ENCODE results near the gene TFAP2E. TPM values are rescaled to one million over a fixed set of nuclear protein-coding genes. Genes with fewer than 3 reads are reported as not detected.
A peak's percentile ranks its signal among the peaks of the same experiment; 100 is the strongest.
"Not testable (repeated sequence)": the region's sequence is repeated elsewhere in the genome, so short reads cannot be mapped to it uniquely, and the experiment has no call there.

Gene TFAP2E
- total and polyA plus RNA-seq, 5 donors: 0.17 to 0.34 (median 0.29) TPM

DNA sequence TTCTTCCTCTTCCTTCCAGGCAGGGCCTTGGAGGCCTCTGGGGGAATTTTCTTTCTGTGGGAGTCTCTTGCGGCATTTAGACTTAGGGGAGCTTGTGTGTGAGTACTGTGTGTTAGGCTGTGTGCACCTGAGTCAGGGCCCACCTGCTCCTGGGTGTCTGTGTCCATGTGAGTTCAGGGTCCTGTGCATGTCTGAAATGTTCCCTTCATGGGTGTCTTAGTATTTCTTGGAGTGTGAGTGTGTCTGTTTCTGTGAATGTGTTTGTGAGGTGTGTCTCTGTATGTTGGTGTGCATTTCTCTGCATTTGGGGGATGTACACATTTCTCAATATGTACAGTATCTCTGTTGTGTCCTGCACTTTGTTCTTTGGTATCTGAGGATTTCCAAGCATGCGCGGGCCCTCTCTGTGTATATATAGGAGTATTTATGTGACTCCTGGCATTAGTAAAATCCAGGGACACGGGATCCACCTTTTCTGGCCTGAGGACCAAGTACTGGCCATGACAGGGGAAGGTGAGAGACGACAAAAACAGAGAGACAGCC, 2.4 kb downstream of the TFAP2E start:
- Histone ChIP-seq H3K9me3 (ENCODE audit: control insufficient read depth, low read length) (no peaks in the 10 kb centered on the region), H3K4me3 (ENCODE audit: low read length) (no peak overlapping the region), H3K27ac (ENCODE audit: low read length) (no peak overlapping the region), H3K4me1 (ENCODE audit: control insufficient read depth, insufficient read depth, low read length) (peaks cover 4% of the 10 kb centered on the region), H3K27me3 (ENCODE audit: control insufficient read depth, insufficient read depth) (no peaks in the 10 kb centered on the region)
- intact Hi-C loops (cut with DNase I): loop anchor here in 1 of 4 donors (10.0 kb wide), 1 partner anchor 199 kb away; no protein-coding TSS in a partner anchor
- ATAC-seq: no peak
- WGBS: 93% methylated on average over 5 of the region's 5 CpGs
- no peak for DNase-seq

DNA sequence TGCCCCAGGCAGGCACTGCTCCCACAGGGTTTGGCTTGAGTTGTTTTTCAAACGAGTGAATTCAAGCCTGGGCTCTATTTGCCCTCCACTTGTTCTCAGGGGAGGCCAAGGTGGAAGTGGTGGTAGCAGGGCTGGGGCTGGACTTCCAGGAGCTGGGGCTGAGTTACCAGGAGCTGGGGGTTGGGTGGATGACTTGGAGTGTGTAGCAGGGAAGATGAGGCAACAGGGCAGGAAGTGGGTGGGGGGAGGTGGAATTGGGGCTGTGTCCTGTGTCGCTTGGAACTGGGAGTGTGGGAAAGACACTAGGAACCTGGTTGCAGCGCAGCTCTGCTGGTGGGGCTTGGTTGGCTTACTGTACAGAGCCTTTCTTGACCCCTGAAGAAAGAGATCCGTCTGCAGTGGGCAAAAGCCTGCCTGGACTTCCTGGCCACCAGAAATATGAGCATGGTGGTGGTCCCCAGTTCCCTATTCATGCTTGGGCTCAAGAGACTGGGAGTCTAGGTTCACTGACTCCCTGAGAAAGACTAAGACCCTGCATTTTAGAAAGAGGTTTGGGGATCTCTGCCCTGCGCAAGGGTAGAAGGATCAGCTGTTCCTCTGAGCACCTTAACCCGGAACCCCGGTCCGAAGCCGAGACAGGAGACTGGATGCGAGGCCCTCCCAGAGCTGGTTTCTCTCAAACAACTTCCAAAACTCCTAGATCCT, 3.1 kb downstream of the TFAP2E start:
- intact Hi-C loops (cut with DNase I): loop anchor here in 1 of 4 donors (10.0 kb wide), 1 partner anchor 199 kb away; no protein-coding TSS in a partner anchor
- Histone ChIP-seq H3K9me3 (ENCODE audit: control insufficient read depth, low read length) (no peaks in the 10 kb centered on the region), H3K27ac (ENCODE audit: low read length) (no peak overlapping the region), H3K4me3 (ENCODE audit: low read length) (no peak overlapping the region), H3K27me3 (ENCODE audit: control insufficient read depth, insufficient read depth) (no peaks in the 10 kb centered on the region), H3K4me1 (ENCODE audit: control insufficient read depth, insufficient read depth, low read length) (peaks cover 4% of the 10 kb centered on the region)
- 55% methylated on average over 10 of the region's 10 CpGs for WGBS
- ATAC-seq (no peak), DNase-seq (no peak)

GRCh38 chr1:35576766-35577070, 3.6 kb downstream of the TFAP2E start:
- H3K9me3 ChIP-seq (ENCODE audit: control insufficient read depth, low read length); H3K27me3 ChIP-seq (ENCODE audit: control insufficient read depth, insufficient read depth); DNase-seq; ATAC-seq; H3K27ac ChIP-seq (ENCODE audit: low read length); H3K4me1 ChIP-seq (ENCODE audit: control insufficient read depth, insufficient read depth, low read length): not testable (repeated sequence)
- intact Hi-C loops (cut with DNase I): loop anchor here in 1 of 4 donors (10.0 kb wide), 1 partner anchor 198 kb away; no protein-coding TSS in a partner anchor
- 8% methylated on average over 37 of the region's 37 CpGs for WGBS
- H3K4me3 ChIP-seq (ENCODE audit: low read length): peak overlapping the region; percentile 55

DNA sequence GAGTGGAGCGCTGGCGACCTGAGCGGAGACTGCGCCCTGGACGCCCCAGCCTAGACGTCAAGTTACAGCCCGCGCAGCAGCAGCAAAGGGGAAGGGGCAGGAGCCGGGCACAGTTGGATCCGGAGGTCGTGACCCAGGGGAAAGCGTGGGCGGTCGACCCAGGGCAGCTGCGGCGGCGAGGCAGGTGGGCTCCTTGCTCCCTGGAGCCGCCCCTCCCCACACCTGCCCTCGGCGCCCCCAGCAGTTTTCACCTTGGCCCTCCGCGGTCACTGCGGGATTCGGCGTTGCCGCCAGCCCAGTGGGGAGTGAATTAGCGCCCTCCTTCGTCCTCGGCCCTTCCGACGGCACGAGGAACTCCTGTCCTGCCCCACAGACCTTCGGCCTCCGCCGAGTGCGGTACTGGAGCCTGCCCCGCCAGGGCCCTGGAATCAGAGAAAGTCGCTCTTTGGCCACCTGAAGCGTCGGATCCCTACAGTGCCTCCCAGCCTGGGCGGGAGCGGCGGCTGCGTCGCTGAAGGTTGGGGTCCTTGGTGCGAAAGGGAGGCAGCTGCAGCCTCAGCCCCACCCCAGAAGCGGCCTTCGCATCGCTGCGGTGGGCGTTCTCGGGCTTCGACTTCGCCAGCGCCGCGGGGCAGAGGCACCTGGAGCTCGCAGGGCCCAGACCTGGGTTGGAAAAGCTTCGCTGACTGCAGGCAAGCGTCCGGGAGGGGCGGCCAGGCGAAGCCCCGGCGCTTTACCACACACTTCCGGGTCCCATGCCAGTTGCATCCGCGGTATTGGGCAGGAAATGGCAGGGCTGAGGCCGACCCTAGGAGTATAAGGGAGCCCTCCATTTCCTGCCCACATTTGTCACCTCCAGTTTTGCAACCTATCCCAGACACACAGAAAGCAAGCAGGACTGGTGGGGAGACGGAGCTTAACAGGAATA, 4.2 kb downstream of the TFAP2E start:
- DNase-seq: peak; percentile 49 to 80 (median 76)
- H3K27ac ChIP-seq (ENCODE audit: low read length): no peak overlapping the region
- no peaks in the 10 kb centered on the region for H3K9me3 ChIP-seq (ENCODE audit: control insufficient read depth, low read length)
- peaks cover 4% of the 10 kb centered on the region for H3K4me1 ChIP-seq (ENCODE audit: control insufficient read depth, insufficient read depth, low read length)
- ATAC-seq: peak; percentile 47 to 66
- no peaks in the 10 kb centered on the region for H3K27me3 ChIP-seq (ENCODE audit: control insufficient read depth, insufficient read depth)
- peak overlapping the region; percentile 55 for H3K4me3 ChIP-seq (ENCODE audit: low read length)
- intact Hi-C loops (cut with DNase I): loop anchor here in 1 of 4 donors (10.0 kb wide), 1 partner anchor 197 kb away; no protein-coding TSS in a partner anchor
- WGBS: 3% methylated on average over 70 of the region's 70 CpGs

DNA sequence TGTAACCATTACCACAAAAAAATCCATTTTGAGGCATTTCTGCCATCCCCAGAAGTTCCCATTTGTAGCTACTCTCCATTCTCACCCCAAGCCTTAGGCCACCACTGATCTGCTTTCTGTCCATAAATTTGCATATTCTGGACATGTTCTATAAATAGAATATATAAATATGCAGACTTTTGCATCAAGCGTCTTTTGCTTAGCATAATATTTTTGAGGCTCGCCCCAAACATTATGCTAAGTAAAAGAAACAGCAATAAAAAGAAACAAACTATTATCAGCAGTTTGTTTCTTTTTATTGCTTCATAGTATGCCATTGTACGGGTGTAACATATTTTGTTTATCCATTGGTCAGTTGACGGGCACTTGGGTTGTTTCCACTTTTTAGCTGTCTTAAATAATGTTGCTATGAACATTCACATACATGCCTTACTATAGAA, 7.9 kb downstream of the TFAP2E start:
- ATAC-seq (no peak), DNase-seq (no peak)
- Histone ChIP-seq H3K9me3 (ENCODE audit: control insufficient read depth, low read length) (no peaks in the 10 kb centered on the region), H3K27ac (ENCODE audit: low read length) (no peak overlapping the region), H3K4me3 (ENCODE audit: low read length) (no peak overlapping the region), H3K4me1 (ENCODE audit: control insufficient read depth, insufficient read depth, low read length) (peaks cover 4% of the 10 kb centered on the region), H3K27me3 (ENCODE audit: control insufficient read depth, insufficient read depth) (no peaks in the 10 kb centered on the region)
- whole genome bisulfite sequencing: 75% methylated on average over 4 of the region's 4 CpGs
- intact Hi-C loops (cut with DNase I): no loop called here

DNA sequence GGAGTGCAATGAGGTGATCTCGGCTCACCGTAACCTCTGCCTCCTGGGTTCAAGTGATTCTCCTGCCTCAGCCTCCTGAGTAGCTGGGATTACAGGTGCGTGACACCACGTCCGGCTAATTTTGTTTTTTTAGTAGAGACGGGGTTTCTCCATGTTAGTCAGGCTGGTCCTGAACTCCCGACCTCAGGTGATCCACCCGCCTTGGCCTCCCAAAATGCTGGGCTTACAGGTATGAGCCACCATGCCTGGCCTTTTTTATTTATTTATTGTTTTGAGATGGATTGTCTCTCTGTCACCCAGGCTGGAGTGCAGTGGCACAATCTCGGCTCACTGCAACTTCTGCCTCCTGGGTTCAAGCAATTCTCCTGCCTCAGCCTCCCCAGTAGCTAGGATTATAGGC, 8.5 kb downstream of the TFAP2E start:
- 96% methylated on average over 9 of the region's 9 CpGs for WGBS
- H3K4me1 ChIP-seq (ENCODE audit: control insufficient read depth, insufficient read depth, low read length); H3K4me3 ChIP-seq (ENCODE audit: low read length); ATAC-seq; intact Hi-C loops (cut with DNase I); H3K27ac ChIP-seq (ENCODE audit: low read length); DNase-seq; H3K9me3 ChIP-seq (ENCODE audit: control insufficient read depth, low read length); H3K27me3 ChIP-seq (ENCODE audit: control insufficient read depth, insufficient read depth): not testable (repeated sequence)

DNA sequence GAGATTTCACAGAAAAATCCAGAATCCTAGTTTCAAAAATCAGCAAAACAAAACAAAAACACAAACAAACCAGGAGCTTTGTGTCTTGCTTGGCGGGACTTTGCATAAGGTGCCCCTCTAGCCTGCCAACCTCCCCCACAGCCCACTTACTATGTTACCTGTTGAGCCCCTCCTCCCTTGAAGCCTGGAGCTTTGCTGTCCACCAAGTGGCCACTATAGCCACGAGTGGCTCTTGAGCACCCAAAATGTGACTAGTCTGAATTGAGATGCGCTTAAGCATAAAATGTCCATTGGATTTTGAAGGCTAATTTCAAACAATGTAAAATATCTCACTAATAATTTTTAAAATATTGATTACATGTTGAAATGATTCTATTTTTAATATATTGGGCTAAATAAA, 12.2 kb downstream of the TFAP2E start:
- H3K4me1 ChIP-seq (ENCODE audit: control insufficient read depth, insufficient read depth, low read length): no peaks in the 10 kb centered on the region
- H3K27ac ChIP-seq (ENCODE audit: low read length): no peak overlapping the region
- DNase-seq: no peak
- intact Hi-C loops (cut with DNase I): no loop called here
- WGBS: 89% methylated on average over 3 of the region's 3 CpGs
- no peak for ATAC-seq
- H3K9me3 ChIP-seq (ENCODE audit: control insufficient read depth, low read length): no peaks in the 10 kb centered on the region
- no peak overlapping the region for H3K4me3 ChIP-seq (ENCODE audit: low read length)
- no peaks in the 10 kb centered on the region for H3K27me3 ChIP-seq (ENCODE audit: control insufficient read depth, insufficient read depth)

GRCh38 chr1:35585805-35586204, 12.7 kb downstream of the TFAP2E start:
- H3K27me3 ChIP-seq (ENCODE audit: control insufficient read depth, insufficient read depth); H3K4me1 ChIP-seq (ENCODE audit: control insufficient read depth, insufficient read depth, low read length); DNase-seq; ATAC-seq; H3K27ac ChIP-seq (ENCODE audit: low read length); H3K4me3 ChIP-seq (ENCODE audit: low read length); H3K9me3 ChIP-seq (ENCODE audit: control insufficient read depth, low read length); intact Hi-C loops (cut with DNase I): not testable (repeated sequence)
- WGBS: 96% methylated on average over 1 of the region's 1 CpG

GRCh38 chr1:35586808-35587207, 13.7 kb downstream of the TFAP2E start:
- no peaks in the 10 kb centered on the region for H3K4me1 ChIP-seq (ENCODE audit: control insufficient read depth, insufficient read depth, low read length)
- H3K9me3 ChIP-seq (ENCODE audit: control insufficient read depth, low read length): no peaks in the 10 kb centered on the region
- no peak overlapping the region for H3K27ac ChIP-seq (ENCODE audit: low read length)
- no peak overlapping the region for H3K4me3 ChIP-seq (ENCODE audit: low read length)
- H3K27me3 ChIP-seq (ENCODE audit: control insufficient read depth, insufficient read depth): no peaks in the 10 kb centered on the region
- intact Hi-C loops (cut with DNase I): no loop called here
- 89% methylated on average over 7 of the region's 7 CpGs for WGBS
- no peak for ATAC-seq
- no peak for DNase-seq

DNA sequence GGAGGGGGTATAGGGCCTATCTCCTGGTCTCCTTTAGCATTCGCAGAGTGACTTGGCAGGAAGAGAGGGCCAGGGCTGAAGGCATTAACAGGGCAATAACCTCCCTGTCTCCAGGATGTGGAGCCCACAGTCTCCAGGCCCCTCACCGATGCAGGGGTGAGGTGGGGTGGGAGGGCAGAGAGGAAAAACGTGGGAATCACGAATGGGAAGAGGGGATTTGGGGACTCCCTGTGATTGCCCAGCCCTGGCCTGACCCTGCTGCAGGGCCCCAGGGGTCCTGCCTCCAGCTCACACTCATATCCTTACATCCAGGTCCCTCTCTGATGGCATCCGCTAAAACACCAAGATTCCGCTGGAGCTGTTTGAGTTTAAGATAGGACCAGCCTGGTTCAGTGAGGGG, 14.6 kb downstream of the TFAP2E start:
- no peak for ATAC-seq
- no peaks in the 10 kb centered on the region for H3K27me3 ChIP-seq (ENCODE audit: control insufficient read depth, insufficient read depth)
- WGBS: 75% methylated on average over 6 of the region's 6 CpGs
- H3K27ac ChIP-seq (ENCODE audit: low read length): no peak overlapping the region
- no peaks in the 10 kb centered on the region for H3K9me3 ChIP-seq (ENCODE audit: control insufficient read depth, low read length)
- DNase-seq: no peak
- no peaks in the 10 kb centered on the region for H3K4me1 ChIP-seq (ENCODE audit: control insufficient read depth, insufficient read depth, low read length)
- intact Hi-C loops (cut with DNase I): no loop called here
- H3K4me3 ChIP-seq (ENCODE audit: low read length): no peak overlapping the region
